Brain microvascular endothelial cell (primary cell): ENCODE results near the gene PAX2.

Experiments
- DNase-seq: peaks from one replicate; pipeline ENCODE4 v3.0.0-alpha.2; 2020
- H3K27ac ChIP-seq: fragments of 250-450 bp; sonication (Bioruptor Pico); 2 replicates; pipeline ENCODE4 v1.5.1; 2020; ENCODE audit warnings: mild to moderate bottlenecking, moderate library complexity
- H3K27me3 ChIP-seq: fragments of 250-450 bp; sonication (Bioruptor Pico); replicated peaks from 2 replicates; pipeline ENCODE4 v1.5.1; 2020; ENCODE audit warnings: mild to moderate bottlenecking
- H3K36me3 ChIP-seq: fragments of 250-450 bp; sonication (Bioruptor Pico); replicated peaks from 2 replicates; pipeline ENCODE4 v1.5.1; 2020; ENCODE audit warnings: mild to moderate bottlenecking
- H3K4me3 ChIP-seq: 2 replicates; pipeline ENCODE4 v1.5.1; 2011; ENCODE audit warnings: low read depth, mild to moderate bottlenecking, control low read depth, low read length, moderate library complexity
- CTCF ChIP-seq: IDR thresholded peaks from 2 replicates; pipeline ENCODE4 v1.5.1; 2011; ENCODE audit warnings: low read depth, mild to moderate bottlenecking, moderate library complexity, low read length, control low read depth, inconsistent platforms; ENCODE audit errors: missing control alignments
- in situ Hi-C: cut with HindIII; loops from 2 replicates; pipeline ENCODE4 v1.10.0; 2017; ENCODE audit warnings: low sequenced_read_pairs, low pct_ligation_motif_present

The PAX2 gene

GRCh38 chr10:100748231-100749058, 3.1 kb downstream of the PAX2 start:
- in situ Hi-C loops: no loop called here
- H3K4me3 ChIP-seq: no peak overlapping the region
- H3K36me3 ChIP-seq: no peaks in the 10 kb centered on the region
- TF ChIP-seq CTCF: no peak
- no peak for DNase-seq
- peaks cover 92% of the 10 kb centered on the region for H3K27me3 ChIP-seq
- H3K27ac ChIP-seq: no peak overlapping the region

GRCh38 chr10:100749059-100749308, 3.6 kb downstream of the PAX2 start:
- H3K27me3 ChIP-seq: peaks cover 91% of the 10 kb centered on the region
- no peak overlapping the region for H3K4me3 ChIP-seq
- in situ Hi-C loops: no loop called here
- no peaks in the 10 kb centered on the region for H3K36me3 ChIP-seq
- H3K27ac ChIP-seq: no peak overlapping the region
- DNase-seq: no peak
- no peak for TF ChIP-seq CTCF

- no peak for TF ChIP-seq CTCF
- DNase-seq: no peak
- Histone ChIP-seq H3K27ac (no peak overlapping the region), H3K4me3 (no peak overlapping the region), H3K27me3 (peaks cover 90% of the 10 kb centered on the region), H3K36me3 (no peaks in the 10 kb centered on the region)
- in situ Hi-C loops: no loop called here
Observed at GRCh38 chr10:100749309-100750217, 4.2 kb downstream of the PAX2 start.

GRCh38 chr10:100750291-100751210, 5.2 kb downstream of the PAX2 start:
- TF ChIP-seq CTCF: no peak
- Histone ChIP-seq H3K4me3 (no peak overlapping the region), H3K27me3 (peaks cover 90% of the 10 kb centered on the region), H3K36me3 (no peaks in the 10 kb centered on the region), H3K27ac (no peak overlapping the region)
- DNase-seq: no peak
- in situ Hi-C loops: no loop called here

GRCh38 chr10:100751211-100751933, 6.0 kb downstream of the PAX2 start:
- H3K4me3 ChIP-seq: no peak overlapping the region
- no peaks in the 10 kb centered on the region for H3K36me3 ChIP-seq
- in situ Hi-C loops: no loop called here
- H3K27me3 ChIP-seq: peaks cover 89% of the 10 kb centered on the region
- TF ChIP-seq CTCF: no peak
- DNase-seq: no peak
- H3K27ac ChIP-seq: no peak overlapping the region
